ENCODE measurements around the gene CCDC106.

Gene CCDC106

GRCh38 chr19:55691561-55692481 is 43.8 kb downstream of the CCDC106 start:
- TF ChIP-seq CTCF (IDR thresholded peaks at IDR 0.05; ENCODE audit: control insufficient read depth, insufficient read depth, low read depth, low read length, missing control alignments) = no peak
- no peak for DNase-seq (ENCODE audit: low read depth)
- no peak overlapping the region for H3K4me3 ChIP-seq (ENCODE audit: control insufficient read depth, low read depth, low read length)

GRCh38 chr19:55692681-55693081 is 44.7 kb downstream of the CCDC106 start:
- no peak for TF ChIP-seq CTCF (IDR thresholded peaks at IDR 0.05; ENCODE audit: control insufficient read depth, insufficient read depth, low read depth, low read length, missing control alignments)
- DNase-seq (ENCODE audit: low read depth) = no peak
- H3K4me3 ChIP-seq (ENCODE audit: control insufficient read depth, low read depth, low read length) = no peak overlapping the region

GRCh38 chr19:55693336-55693974 is 45.4 kb downstream of the CCDC106 start:
- no peak for DNase-seq (ENCODE audit: low read depth)
- H3K4me3 ChIP-seq (ENCODE audit: control insufficient read depth, low read depth, low read length) = no peak overlapping the region
- TF ChIP-seq CTCF (IDR thresholded peaks at IDR 0.05; ENCODE audit: control insufficient read depth, insufficient read depth, low read depth, low read length, missing control alignments) = no peak

GRCh38 chr19:55694241-55694655 is 46.2 kb downstream of the CCDC106 start:
- TF ChIP-seq CTCF (IDR thresholded peaks at IDR 0.05; ENCODE audit: control insufficient read depth, insufficient read depth, low read depth, low read length, missing control alignments) = no peak
- no peak for DNase-seq (ENCODE audit: low read depth)

GRCh38 chr19:55694656-55695491 is 46.9 kb downstream of the CCDC106 start:
- no peak for TF ChIP-seq CTCF (IDR thresholded peaks at IDR 0.05; ENCODE audit: control insufficient read depth, insufficient read depth, low read depth, low read length, missing control alignments)
- DNase-seq (ENCODE audit: low read depth) = no peak
- no peak overlapping the region for H3K4me3 ChIP-seq (ENCODE audit: control insufficient read depth, low read depth, low read length)

More at GRCh38 chr19:55694241-55694655, 46.2 kb downstream of the CCDC106 start:
- no peak overlapping the region for H3K4me3 ChIP-seq (ENCODE audit: control insufficient read depth, low read depth, low read length)

Data from AG09309 (cell line).